ENCODE data around the gene BABAM2. TPM values are rescaled to one million over a fixed set of nuclear protein-coding genes. Genes with fewer than 3 reads are reported as not detected.

BABAM2 gene
- total RNA-seq, 4 donors from 2014 or later: 23.7 to 41.1 (median 27.9) TPM

DNA sequence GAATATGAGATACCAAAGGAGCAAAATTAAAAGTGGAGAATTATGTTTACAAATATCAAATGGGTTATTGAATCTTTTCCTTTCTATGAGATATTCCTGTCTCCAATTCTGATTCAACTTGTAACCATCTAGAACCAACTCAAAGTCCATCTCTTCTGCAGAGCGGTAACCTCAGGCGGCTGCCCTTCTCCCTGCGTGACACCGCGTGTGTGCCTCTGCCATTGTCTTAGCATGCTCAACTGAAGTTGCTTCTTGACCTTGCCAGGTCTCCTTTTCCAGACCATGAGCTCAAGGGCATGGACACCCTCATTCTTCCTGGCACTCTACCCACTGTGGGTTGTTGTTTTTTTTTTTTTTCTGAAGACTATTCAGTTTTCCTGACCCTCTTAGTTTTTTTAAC lies 398.1 kb downstream of the BABAM2 start:
- Histone ChIP-seq H3K36me3 (no peaks in the 10 kb centered on the region), H3K27ac (no peak overlapping the region), H3K4me1 (peaks cover 8% of the 10 kb centered on the region), H3K9me3 (no peaks in the 10 kb centered on the region), H3K27me3 (no peaks in the 10 kb centered on the region), H3K4me3 (no peak overlapping the region)
- 99% methylated on average over 5 of the region's 5 CpGs for WGBS
- TF ChIP-seq EP300 (IDR thresholded peaks at IDR 0.05): no peak
- TF ChIP-seq, protein P1, sequence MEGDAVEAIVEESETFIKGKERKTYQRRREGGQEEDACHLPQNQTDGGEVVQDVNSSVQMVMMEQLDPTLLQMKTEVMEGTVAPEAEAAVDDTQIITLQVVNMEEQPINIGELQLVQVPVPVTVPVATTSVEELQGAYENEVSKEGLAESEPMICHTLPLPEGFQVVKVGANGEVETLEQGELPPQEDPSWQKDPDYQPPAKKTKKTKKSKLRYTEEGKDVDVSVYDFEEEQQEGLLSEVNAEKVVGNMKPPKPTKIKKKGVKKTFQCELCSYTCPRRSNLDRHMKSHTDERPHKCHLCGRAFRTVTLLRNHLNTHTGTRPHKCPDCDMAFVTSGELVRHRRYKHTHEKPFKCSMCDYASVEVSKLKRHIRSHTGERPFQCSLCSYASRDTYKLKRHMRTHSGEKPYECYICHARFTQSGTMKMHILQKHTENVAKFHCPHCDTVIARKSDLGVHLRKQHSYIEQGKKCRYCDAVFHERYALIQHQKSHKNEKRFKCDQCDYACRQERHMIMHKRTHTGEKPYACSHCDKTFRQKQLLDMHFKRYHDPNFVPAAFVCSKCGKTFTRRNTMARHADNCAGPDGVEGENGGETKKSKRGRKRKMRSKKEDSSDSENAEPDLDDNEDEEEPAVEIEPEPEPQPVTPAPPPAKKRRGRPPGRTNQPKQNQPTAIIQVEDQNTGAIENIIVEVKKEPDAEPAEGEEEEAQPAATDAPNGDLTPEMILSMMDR (IDR thresholded peaks at IDR 0.05): no peak
- TF ChIP-seq POLR2A (IDR thresholded peaks at IDR 0.05): no peak
- no peak for TF ChIP-seq POLR2AphosphoS5 (IDR thresholded peaks at IDR 0.05)
- no peak for DNase-seq (ENCODE audit: low spot score in 2 of 2)

DNA sequence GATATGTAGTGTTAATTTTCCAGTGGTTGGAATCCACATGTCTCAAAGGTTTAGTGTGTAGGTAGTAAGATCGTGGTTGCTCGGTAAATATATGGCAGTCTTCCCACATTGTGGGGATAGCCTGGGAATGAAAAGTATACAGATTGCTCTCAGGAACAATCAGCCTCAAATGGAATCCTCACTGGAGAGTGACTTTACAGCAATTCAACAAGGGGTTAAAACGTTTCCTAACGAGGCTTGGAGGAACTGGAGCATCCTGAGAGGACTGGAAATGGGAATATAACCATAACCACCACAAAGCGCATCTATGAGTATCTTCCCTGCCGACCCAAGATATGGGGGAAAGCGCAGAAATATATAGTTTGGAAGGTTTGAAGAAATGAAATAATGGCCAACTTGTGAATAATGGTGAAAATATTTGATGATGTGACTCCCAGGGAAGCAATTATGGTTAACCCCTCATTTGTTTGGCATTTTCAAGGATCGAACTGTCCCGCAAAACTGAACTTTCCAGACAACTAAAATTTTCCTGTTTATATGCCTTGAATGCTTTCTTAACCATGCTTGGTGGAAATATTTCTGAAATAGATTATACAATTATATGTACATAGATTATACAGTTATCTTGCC lies 401.4 kb downstream of the BABAM2 start:
- Histone ChIP-seq H3K27me3 (no peaks in the 10 kb centered on the region), H3K9me3 (no peaks in the 10 kb centered on the region), H3K4me3 (no peak overlapping the region), H3K27ac (no peak overlapping the region), H3K4me1 (peaks cover 6% of the 10 kb centered on the region), H3K36me3 (no peaks in the 10 kb centered on the region)
- DNase-seq (ENCODE audit: low spot score in 2 of 2): no peak
- TF ChIP-seq POLR2AphosphoS5 (IDR thresholded peaks at IDR 0.05): no peak
- no peak for TF ChIP-seq EP300 (IDR thresholded peaks at IDR 0.05)
- TF ChIP-seq, protein P1 (IDR thresholded peaks at IDR 0.05): no peak
- no peak for TF ChIP-seq POLR2A (IDR thresholded peaks at IDR 0.05)
- 82% methylated on average over 9 of the region's 9 CpGs for WGBS

DNA sequence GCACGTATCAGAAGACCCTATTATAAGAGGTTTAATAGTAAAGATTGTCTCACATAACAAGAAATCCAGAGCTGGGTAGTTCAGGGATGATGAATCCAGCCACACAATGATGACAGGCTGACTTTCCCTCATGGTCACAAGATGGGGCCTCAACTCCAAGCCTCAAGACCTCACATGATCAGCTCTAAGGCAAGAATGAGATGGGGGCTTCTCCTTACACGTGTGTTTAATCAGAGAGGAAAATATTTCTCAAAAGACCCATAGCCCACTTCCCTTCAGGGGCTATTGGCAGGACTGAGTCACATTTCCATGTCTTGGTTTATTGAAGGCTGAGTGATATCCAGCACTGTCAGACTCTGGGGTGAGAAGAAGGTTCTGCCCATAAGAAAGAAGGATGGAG lies 402.0 kb downstream of the BABAM2 start:
- TF ChIP-seq EP300 (IDR thresholded peaks at IDR 0.05): no peak
- no peak for TF ChIP-seq POLR2A (IDR thresholded peaks at IDR 0.05)
- no peak for DNase-seq (ENCODE audit: low spot score in 2 of 2)
- Histone ChIP-seq H3K36me3 (no peaks in the 10 kb centered on the region), H3K4me1 (peaks cover 6% of the 10 kb centered on the region), H3K9me3 (no peaks in the 10 kb centered on the region), H3K27me3 (no peaks in the 10 kb centered on the region), H3K27ac (no peak overlapping the region), H3K4me3 (no peak overlapping the region)
- 84% methylated on average over 2 of the region's 2 CpGs for WGBS

DNA sequence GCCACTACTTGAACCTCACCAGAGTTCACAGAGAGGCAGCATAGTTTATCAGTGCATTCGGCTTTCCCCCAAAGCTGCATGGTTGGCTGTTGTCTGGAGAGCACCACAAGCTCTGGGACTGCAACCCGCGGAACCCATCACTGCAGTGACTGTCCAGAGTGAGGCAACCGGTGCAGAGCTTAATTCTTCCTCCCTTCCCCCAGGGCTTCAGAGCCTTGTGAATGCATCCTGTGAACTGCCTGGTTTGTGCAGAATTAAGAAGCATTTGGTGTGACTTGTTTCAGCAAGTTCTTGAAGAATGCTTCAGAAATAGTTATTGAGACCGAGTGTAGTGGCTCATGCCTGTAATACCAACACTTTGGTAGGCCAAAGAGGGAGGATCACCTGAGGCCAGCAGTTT lies 402.9 kb downstream of the BABAM2 start:
- TF ChIP-seq POLR2AphosphoS5 (IDR thresholded peaks at IDR 0.05) (no peak), POLR2A (IDR thresholded peaks at IDR 0.05) (no peak), EP300 (IDR thresholded peaks at IDR 0.05) (no peak)
- TF ChIP-seq, protein P1 (IDR thresholded peaks at IDR 0.05): no peak
- no peak overlapping the region for H3K27ac ChIP-seq
- peaks cover 6% of the 10 kb centered on the region for H3K4me1 ChIP-seq
- no peak for DNase-seq (ENCODE audit: low spot score in 2 of 2)
- WGBS: 44% methylated on average over 5 of the region's 5 CpGs
- no peaks in the 10 kb centered on the region for H3K27me3 ChIP-seq
- H3K9me3 ChIP-seq: no peaks in the 10 kb centered on the region
- H3K4me3 ChIP-seq: no peak overlapping the region
- no peaks in the 10 kb centered on the region for H3K36me3 ChIP-seq

DNA sequence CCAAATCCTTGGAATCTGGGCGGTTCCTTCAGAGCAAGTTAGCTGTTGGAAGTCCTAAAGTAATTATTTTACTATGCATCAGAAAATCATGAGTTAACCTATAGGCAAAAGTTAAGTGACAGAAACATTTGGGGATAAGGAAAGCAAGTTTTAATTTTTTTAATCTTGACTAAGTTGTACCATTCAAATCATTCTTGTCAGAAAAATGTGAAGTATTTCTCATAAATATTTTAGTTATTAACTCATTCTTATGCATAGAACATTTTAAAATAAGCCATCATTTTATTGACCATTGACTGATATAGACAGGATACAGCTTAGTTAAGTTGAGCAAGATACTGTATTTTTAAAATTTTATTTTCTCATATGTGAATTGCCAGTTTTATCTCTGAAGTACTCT lies 403.9 kb downstream of the BABAM2 start:
- 93% methylated on average over 1 of the region's 1 CpG for WGBS
- no peak overlapping the region for H3K27ac ChIP-seq
- no peak for TF ChIP-seq POLR2A (IDR thresholded peaks at IDR 0.05)
- no peak for TF ChIP-seq POLR2AphosphoS5 (IDR thresholded peaks at IDR 0.05)
- TF ChIP-seq EP300 (IDR thresholded peaks at IDR 0.05): no peak
- TF ChIP-seq, protein P1 (IDR thresholded peaks at IDR 0.05): no peak
- peaks cover 6% of the 10 kb centered on the region for H3K4me1 ChIP-seq
- no peaks in the 10 kb centered on the region for H3K27me3 ChIP-seq
- H3K36me3 ChIP-seq: no peaks in the 10 kb centered on the region
- DNase-seq (ENCODE audit: low spot score in 2 of 2): no peak
- H3K4me3 ChIP-seq: no peak overlapping the region
- no peaks in the 10 kb centered on the region for H3K9me3 ChIP-seq

DNA sequence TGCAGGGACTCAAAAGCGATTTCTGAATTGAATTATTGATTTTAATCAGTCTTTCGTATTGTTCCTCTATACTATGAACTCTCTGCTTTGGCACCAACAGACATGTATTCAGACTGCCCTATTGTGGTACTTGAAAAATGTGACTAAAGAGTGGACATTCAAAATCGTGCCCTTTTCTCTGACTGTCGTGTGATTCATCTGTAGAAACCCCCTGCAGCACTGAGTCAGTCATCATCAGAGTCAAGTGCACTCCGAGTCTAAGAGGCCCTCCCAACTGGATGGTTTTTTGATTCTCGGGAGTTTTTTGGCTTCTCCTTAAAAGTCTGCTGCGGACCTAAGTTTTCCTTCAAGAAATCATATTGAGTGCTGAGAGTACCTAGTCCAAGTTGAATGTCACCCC lies 405.7 kb downstream of the BABAM2 start:
- DNase-seq (ENCODE audit: low spot score in 2 of 2): no peak
- Histone ChIP-seq H3K27me3 (no peaks in the 10 kb centered on the region), H3K36me3 (peaks cover 2% of the 10 kb centered on the region), H3K9me3 (no peaks in the 10 kb centered on the region), H3K4me3 (no peak overlapping the region), H3K4me1 (peaks cover 6% of the 10 kb centered on the region), H3K27ac (no peak overlapping the region)
- TF ChIP-seq, protein P1 (IDR thresholded peaks at IDR 0.05): no peak
- no peak for TF ChIP-seq POLR2AphosphoS5 (IDR thresholded peaks at IDR 0.05)
- no peak for TF ChIP-seq EP300 (IDR thresholded peaks at IDR 0.05)
- no peak for TF ChIP-seq POLR2A (IDR thresholded peaks at IDR 0.05)
- WGBS: 86% methylated on average over 7 of the region's 7 CpGs
